ENCODE results near the gene PCSK7.

The PCSK7 gene

DNA sequence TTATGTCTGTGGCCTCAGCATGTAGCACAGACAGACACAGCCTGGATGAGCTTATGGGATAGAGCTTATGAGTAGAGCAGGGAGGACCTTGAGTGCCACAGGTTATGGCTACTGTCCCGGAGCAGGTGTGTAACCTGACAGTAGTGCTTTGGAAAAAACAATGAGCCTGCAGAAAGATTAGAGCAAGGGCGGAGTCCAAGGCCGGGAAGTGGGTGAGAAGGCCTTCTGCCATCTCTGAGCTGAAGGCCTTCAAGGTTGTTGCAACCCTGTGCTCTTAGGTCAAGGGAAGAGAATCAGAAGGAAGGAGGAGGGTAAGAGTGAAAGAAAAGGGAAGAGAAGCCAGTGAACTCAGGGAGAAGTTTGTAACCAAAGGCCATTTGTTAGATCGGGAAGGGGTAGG lies 36.6 kb downstream of the PCSK7 start:
- H3K27ac ChIP-seq (ENCODE audit: low read depth, low read length) = no peak overlapping the region
- H3K27me3 ChIP-seq (ENCODE audit: low read length) = no peaks in the 10 kb centered on the region
- H3K36me3 ChIP-seq (ENCODE audit: low read length) = no peaks in the 10 kb centered on the region
- H4K20me1 ChIP-seq (ENCODE audit: low read depth, low read length) = no peaks in the 10 kb centered on the region
- H2AFZ ChIP-seq (ENCODE audit: low read depth, low read length, severe bottlenecking) = no peak overlapping the region
- no peak overlapping the region for H3K4me2 ChIP-seq (ENCODE audit: low read depth, low read length, poor library complexity, severe bottlenecking)
- no peaks in the 10 kb centered on the region for H3K9me2 ChIP-seq (replicated peaks; ENCODE audit: insufficient read depth, low read length)
- H3K79me2 ChIP-seq (ENCODE audit: insufficient read depth, low read length) = no peaks in the 10 kb centered on the region
- H3K9ac ChIP-seq (ENCODE audit: low read length) = no peak overlapping the region
- no peak overlapping the region for H3K4me3 ChIP-seq (ENCODE audit: insufficient read depth, low read length, poor library complexity, severe bottlenecking)
- H3K9me3 ChIP-seq (ENCODE audit: insufficient read depth, low read length) = no peaks in the 10 kb centered on the region
- TF ChIP-seq, protein P1, sequence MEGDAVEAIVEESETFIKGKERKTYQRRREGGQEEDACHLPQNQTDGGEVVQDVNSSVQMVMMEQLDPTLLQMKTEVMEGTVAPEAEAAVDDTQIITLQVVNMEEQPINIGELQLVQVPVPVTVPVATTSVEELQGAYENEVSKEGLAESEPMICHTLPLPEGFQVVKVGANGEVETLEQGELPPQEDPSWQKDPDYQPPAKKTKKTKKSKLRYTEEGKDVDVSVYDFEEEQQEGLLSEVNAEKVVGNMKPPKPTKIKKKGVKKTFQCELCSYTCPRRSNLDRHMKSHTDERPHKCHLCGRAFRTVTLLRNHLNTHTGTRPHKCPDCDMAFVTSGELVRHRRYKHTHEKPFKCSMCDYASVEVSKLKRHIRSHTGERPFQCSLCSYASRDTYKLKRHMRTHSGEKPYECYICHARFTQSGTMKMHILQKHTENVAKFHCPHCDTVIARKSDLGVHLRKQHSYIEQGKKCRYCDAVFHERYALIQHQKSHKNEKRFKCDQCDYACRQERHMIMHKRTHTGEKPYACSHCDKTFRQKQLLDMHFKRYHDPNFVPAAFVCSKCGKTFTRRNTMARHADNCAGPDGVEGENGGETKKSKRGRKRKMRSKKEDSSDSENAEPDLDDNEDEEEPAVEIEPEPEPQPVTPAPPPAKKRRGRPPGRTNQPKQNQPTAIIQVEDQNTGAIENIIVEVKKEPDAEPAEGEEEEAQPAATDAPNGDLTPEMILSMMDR (IDR thresholded peaks at IDR 0.05; ENCODE audit: insufficient read depth, low read length, poor library complexity, severe bottlenecking) = no peak
- TF ChIP-seq EZH2phosphoT487 (conservative IDR thresholded peaks at IDR 0.05; ENCODE audit: low read length) = no peak
- no peaks in the 10 kb centered on the region for H3F3A ChIP-seq (ENCODE audit: insufficient read depth)

DNA sequence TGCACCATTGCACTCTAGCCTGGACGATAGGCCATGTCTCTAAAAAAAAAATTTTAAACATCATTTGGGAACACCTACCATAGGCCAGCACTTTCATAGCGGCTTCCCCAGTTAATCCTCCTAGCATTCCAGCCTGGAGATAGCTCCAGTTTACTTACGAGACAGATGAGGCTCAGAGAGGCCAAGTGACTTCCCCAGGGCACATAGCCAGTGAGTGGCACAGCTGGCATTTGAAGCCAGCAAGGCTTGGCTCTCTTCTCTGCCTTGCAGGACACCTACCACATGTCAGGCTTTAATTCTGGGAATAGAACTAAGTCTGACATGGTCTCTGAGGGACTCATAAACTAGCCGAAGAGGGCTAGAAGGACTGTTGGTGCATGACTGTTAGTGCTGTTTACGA lies 37.6 kb downstream of the PCSK7 start:
- Histone ChIP-seq H3K4me2 (ENCODE audit: low read depth, low read length, poor library complexity, severe bottlenecking) (no peak overlapping the region), H2AFZ (ENCODE audit: low read depth, low read length, severe bottlenecking) (no peak overlapping the region), H3K79me2 (ENCODE audit: insufficient read depth, low read length) (no peaks in the 10 kb centered on the region), H3K27ac (ENCODE audit: low read depth, low read length) (no peak overlapping the region), H3K27me3 (ENCODE audit: low read length) (no peaks in the 10 kb centered on the region), H3K9me2 (replicated peaks; ENCODE audit: insufficient read depth, low read length) (no peaks in the 10 kb centered on the region), H3F3A (ENCODE audit: insufficient read depth) (no peaks in the 10 kb centered on the region), H3K9me3 (ENCODE audit: insufficient read depth, low read length) (no peaks in the 10 kb centered on the region), H3K9ac (ENCODE audit: low read length) (no peak overlapping the region), H3K36me3 (ENCODE audit: low read length) (no peaks in the 10 kb centered on the region), H4K20me1 (ENCODE audit: low read depth, low read length) (no peaks in the 10 kb centered on the region), H3K4me3 (ENCODE audit: insufficient read depth, low read length, poor library complexity, severe bottlenecking) (no peak overlapping the region)
- TF ChIP-seq, protein P1 (IDR thresholded peaks at IDR 0.05; ENCODE audit: insufficient read depth, low read length, poor library complexity, severe bottlenecking) = no peak
- TF ChIP-seq EZH2phosphoT487 (conservative IDR thresholded peaks at IDR 0.05; ENCODE audit: low read length) = no peak

DNA sequence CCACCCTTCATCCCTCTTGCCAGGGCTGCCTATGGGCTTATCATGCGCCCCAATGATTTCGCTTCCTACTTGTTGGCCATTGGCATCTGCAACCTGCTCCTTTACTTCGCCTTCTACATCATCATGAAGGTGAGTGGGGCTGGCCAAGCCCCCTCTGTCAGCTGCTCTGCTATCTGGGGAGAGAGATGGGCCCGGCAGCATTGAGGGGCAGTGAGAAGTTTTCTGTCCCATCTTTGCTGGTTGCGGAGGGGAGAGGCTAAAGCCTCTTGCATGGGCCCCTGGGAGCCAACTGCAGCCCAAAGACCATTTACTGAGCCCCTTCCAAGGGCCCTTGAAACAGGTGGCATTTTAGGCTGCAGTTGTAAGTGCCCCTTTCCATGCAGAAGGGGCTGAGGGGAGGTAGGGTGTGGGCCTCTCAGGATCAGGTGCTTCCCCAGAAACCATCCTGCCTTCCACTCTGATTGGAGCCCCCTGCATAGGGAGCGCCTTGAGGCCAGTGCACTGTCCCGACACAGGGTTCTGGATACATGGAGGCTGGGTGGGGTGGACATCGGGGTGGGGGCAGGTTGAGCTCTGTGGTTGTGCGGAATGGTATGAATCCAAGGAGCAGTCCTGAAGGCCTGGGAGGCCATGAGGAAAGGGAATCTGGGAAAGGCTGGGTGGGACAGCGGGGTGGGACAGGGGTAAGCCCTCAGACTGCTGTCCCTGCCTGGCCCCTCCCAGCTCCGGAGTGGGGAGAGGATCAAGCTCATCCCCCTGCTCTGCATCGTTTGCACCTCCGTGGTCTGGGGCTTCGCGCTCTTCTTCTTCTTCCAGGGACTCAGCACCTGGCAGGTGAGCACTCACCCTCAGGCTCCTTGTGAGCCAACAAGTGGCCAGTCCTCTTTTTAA lies 38.5 kb downstream of the PCSK7 start:
- Histone ChIP-seq H3K9ac (ENCODE audit: low read length) (no peak overlapping the region), H2AFZ (ENCODE audit: low read depth, low read length, severe bottlenecking) (no peak overlapping the region), H4K20me1 (ENCODE audit: low read depth, low read length) (no peaks in the 10 kb centered on the region), H3K27me3 (ENCODE audit: low read length) (no peaks in the 10 kb centered on the region), H3K27ac (ENCODE audit: low read depth, low read length) (no peak overlapping the region), H3K4me2 (ENCODE audit: low read depth, low read length, poor library complexity, severe bottlenecking) (no peak overlapping the region), H3K9me2 (replicated peaks; ENCODE audit: insufficient read depth, low read length) (no peaks in the 10 kb centered on the region), H3K9me3 (ENCODE audit: insufficient read depth, low read length) (no peaks in the 10 kb centered on the region), H3K36me3 (ENCODE audit: low read length) (no peaks in the 10 kb centered on the region), H3K4me3 (ENCODE audit: insufficient read depth, low read length, poor library complexity, severe bottlenecking) (no peak overlapping the region), H3K79me2 (ENCODE audit: insufficient read depth, low read length) (no peaks in the 10 kb centered on the region), H3F3A (ENCODE audit: insufficient read depth) (no peaks in the 10 kb centered on the region)
- TF ChIP-seq EZH2phosphoT487 (conservative IDR thresholded peaks at IDR 0.05; ENCODE audit: low read length) = no peak
- TF ChIP-seq, protein P1 (IDR thresholded peaks at IDR 0.05; ENCODE audit: insufficient read depth, low read length, poor library complexity, severe bottlenecking) = no peak
